ENCODE measurements around the gene CTRB1. TPM values are rescaled to one million over a fixed set of nuclear protein-coding genes. Genes with fewer than 3 reads are reported as not detected.

The CTRB1 gene
- total and polyA plus RNA-seq, 2 experiments from 2014 or later = 0.21 TPM; not detected in 1

DNA sequence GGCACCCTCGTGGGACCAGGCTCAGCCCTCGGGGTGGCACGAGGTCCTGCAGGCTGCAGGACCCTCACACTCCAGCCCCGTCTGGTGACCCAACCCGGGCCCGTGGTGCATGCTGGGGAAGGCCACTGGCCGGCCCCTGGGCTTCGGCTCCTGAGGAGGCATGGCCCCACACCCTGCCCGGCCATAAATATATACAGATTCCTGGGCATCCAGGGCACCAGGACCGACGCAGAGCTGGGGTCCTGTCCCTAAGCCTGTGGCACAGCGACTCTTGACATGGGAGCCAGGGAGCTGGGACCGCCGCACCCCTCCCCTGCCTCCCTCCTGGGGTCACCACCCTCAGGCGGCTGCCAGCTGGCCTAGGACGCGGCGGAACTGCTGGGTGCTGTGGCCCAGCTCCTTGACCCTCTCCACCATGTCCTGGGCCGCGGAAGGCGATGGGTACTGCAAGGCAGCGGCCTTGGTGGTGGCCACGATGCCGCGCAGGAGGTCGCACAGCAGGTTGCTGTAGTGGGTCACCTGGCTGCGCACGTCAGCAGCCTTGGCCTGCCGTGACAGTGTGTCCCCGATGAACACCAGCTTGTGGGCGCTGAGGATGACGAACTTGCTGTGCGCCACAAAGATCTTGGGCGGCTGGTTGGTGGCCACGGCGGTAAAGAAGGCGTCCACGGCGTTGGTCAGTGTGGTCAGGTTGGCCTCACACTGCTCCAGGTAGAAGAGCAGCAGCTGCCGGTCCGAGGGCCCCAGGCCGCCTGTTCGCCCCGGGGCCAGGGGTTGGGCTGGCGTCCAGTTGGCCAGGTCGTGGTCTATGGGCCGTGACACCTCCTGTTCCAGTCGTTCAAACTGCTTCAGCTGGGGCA, 10.6 kb downstream of the CTRB1 start:
- Histone ChIP-seq H3K27me3 (no peaks in the 10 kb centered on the region), H2AFZ (no peak overlapping the region), H3K9me2 (replicated peaks; ENCODE audit: insufficient read depth) (no peaks in the 10 kb centered on the region), H3K4me1 (ENCODE audit: insufficient read depth) (no peaks in the 10 kb centered on the region), H3K9me3 (ENCODE audit: low read depth) (no peaks in the 10 kb centered on the region), H3K36me3 (replicated peaks; ENCODE audit: insufficient read depth, low read depth) (no peaks in the 10 kb centered on the region), H3K79me2 (peaks cover 19% of the 10 kb centered on the region), H4K20me1 (ENCODE audit: insufficient read depth, poor library complexity, severe bottlenecking) (peaks cover 12% of the 10 kb centered on the region), H3K4me3 (no peak overlapping the region), H3K4me2 (no peak overlapping the region), H3K27ac (no peak overlapping the region)
- 96% methylated on average over 48 of the region's 48 CpGs for WGBS (ENCODE audit: low lambda C conversion rate, missing lambda C conversion rate)
- DNase-seq (ENCODE audit: low spot score) = no peak
- TF ChIP-seq EZH2 (IDR thresholded peaks at IDR 0.05; ENCODE audit: borderline replicate concordance) = no peak

DNA sequence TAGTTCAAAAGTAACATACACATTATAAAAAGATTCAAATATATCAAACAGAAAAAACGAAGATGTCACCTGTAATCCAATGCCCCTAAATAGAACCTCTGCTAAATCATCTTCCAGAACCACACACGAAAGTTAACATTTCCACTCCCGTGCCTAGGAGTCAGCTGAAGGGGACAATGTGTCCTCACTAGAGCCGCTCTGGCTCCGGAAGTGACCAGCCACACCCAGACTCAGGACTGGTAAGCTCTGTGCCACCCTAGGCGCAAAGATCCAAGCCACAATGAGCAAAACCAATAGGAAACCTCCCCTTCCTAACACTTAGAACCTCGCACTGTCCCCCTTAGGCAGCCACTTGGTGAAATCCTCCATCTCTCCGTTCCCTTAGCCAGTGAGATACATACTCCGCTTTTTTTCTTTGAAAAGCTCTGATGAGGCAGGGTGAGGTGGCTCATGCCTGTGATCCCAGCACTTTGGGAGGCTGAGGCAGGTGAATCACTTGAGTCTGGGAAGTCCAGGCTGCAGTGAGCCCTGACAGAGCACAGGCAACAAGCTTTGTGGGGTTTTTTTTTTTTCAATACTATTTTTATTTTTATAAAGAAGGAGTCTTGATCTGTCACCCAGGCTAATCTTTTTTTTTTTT, 11.8 kb downstream of the CTRB1 start:
- peaks cover 15% of the 10 kb centered on the region for H4K20me1 ChIP-seq (ENCODE audit: insufficient read depth, poor library complexity, severe bottlenecking)

DNA sequence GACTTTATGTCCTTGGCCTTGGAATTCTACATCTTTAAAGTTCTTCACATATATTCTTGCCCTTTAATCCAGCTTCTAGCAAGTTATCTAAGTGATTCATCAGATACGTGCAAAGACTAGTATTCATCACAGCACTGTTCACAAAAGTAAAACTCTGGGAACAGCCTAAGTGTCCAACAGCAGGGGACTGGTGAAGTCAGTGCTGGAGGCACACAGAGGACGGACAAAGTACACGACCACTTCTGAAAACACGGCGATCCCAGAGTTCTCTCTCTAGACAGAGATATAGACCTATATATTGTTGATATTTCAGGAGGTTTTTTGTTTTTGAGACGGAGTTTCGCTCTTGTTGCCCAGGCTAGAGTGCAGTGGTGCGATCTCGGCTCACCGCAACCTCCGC, 12.8 kb downstream of the CTRB1 start:
- peaks cover 20% of the 10 kb centered on the region for H3K79me2 ChIP-seq
- no peak overlapping the region for H3K4me2 ChIP-seq
- H3K4me1 ChIP-seq (ENCODE audit: insufficient read depth) = no peaks in the 10 kb centered on the region
- 83% methylated on average over 11 of the region's 11 CpGs for WGBS (ENCODE audit: low lambda C conversion rate, missing lambda C conversion rate)
- H3K4me3 ChIP-seq = no peak overlapping the region
- H2AFZ ChIP-seq = no peak overlapping the region
- peaks cover 15% of the 10 kb centered on the region for H4K20me1 ChIP-seq (ENCODE audit: insufficient read depth, poor library complexity, severe bottlenecking)
- DNase-seq (ENCODE audit: low spot score) = no peak
- H3K27ac ChIP-seq = no peak overlapping the region
- no peaks in the 10 kb centered on the region for H3K9me3 ChIP-seq (ENCODE audit: low read depth)
- no peaks in the 10 kb centered on the region for H3K36me3 ChIP-seq (replicated peaks; ENCODE audit: insufficient read depth, low read depth)
- TF ChIP-seq EZH2 (IDR thresholded peaks at IDR 0.05; ENCODE audit: borderline replicate concordance) = no peak
- TF ChIP-seq, protein P1, sequence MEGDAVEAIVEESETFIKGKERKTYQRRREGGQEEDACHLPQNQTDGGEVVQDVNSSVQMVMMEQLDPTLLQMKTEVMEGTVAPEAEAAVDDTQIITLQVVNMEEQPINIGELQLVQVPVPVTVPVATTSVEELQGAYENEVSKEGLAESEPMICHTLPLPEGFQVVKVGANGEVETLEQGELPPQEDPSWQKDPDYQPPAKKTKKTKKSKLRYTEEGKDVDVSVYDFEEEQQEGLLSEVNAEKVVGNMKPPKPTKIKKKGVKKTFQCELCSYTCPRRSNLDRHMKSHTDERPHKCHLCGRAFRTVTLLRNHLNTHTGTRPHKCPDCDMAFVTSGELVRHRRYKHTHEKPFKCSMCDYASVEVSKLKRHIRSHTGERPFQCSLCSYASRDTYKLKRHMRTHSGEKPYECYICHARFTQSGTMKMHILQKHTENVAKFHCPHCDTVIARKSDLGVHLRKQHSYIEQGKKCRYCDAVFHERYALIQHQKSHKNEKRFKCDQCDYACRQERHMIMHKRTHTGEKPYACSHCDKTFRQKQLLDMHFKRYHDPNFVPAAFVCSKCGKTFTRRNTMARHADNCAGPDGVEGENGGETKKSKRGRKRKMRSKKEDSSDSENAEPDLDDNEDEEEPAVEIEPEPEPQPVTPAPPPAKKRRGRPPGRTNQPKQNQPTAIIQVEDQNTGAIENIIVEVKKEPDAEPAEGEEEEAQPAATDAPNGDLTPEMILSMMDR (IDR thresholded peaks at IDR 0.05; ENCODE audit: poor library complexity) = no peak
- TF ChIP-seq EZH2phosphoT487 (IDR thresholded peaks at IDR 0.05; ENCODE audit: low read depth, severe bottlenecking, unreplicated experiment) = no peak
- no peaks in the 10 kb centered on the region for H3K27me3 ChIP-seq
- H3K9me2 ChIP-seq (replicated peaks; ENCODE audit: insufficient read depth) = no peaks in the 10 kb centered on the region

More for the DNA sequence above, 11.8 kb downstream of the CTRB1 start:
- WGBS (ENCODE audit: low lambda C conversion rate, missing lambda C conversion rate) = 94% methylated on average over 9 of the region's 9 CpGs
- Histone ChIP-seq H2AFZ (no peak overlapping the region), H3K79me2 (peaks cover 20% of the 10 kb centered on the region), H3K36me3 (replicated peaks; ENCODE audit: insufficient read depth, low read depth) (no peaks in the 10 kb centered on the region), H3K27ac (no peak overlapping the region), H3K27me3 (no peaks in the 10 kb centered on the region), H3K9me3 (ENCODE audit: low read depth) (no peaks in the 10 kb centered on the region), H3K4me2 (no peak overlapping the region), H3K4me1 (ENCODE audit: insufficient read depth) (no peaks in the 10 kb centered on the region), H3K9me2 (replicated peaks; ENCODE audit: insufficient read depth) (no peaks in the 10 kb centered on the region), H3K4me3 (no peak overlapping the region)
- no peak for DNase-seq (ENCODE audit: low spot score)
- TF ChIP-seq, protein P1 (IDR thresholded peaks at IDR 0.05; ENCODE audit: poor library complexity) = no peak
- no peak for TF ChIP-seq EZH2phosphoT487 (IDR thresholded peaks at IDR 0.05; ENCODE audit: low read depth, severe bottlenecking, unreplicated experiment)
- TF ChIP-seq EZH2 (IDR thresholded peaks at IDR 0.05; ENCODE audit: borderline replicate concordance) = no peak

DNA sequence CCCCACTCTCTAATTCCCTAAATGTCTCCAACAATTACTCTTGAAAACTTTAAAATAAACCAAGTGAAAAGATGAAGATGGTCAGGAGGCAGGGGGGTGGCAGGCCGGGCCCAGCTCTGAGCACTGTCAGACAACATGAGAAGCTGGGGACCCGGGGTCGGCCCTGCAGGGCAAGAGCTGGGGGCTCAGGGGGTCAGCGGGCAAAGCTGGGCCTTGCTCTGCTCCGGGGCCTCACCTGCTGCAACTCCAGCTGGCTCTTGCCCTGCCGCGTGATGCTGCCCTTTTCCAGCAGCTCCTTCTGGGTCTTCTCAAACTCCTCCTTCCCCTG, 14.8 kb downstream of the CTRB1 start:
- H3K36me3 ChIP-seq (replicated peaks; ENCODE audit: insufficient read depth, low read depth) = no peaks in the 10 kb centered on the region
- no peaks in the 10 kb centered on the region for H3K27me3 ChIP-seq
- H3K4me2 ChIP-seq = no peak overlapping the region
- H2AFZ ChIP-seq = no peak overlapping the region
- no peak overlapping the region for H3K4me3 ChIP-seq
- no peaks in the 10 kb centered on the region for H3K9me3 ChIP-seq (ENCODE audit: low read depth)
- peaks cover 9% of the 10 kb centered on the region for H3K4me1 ChIP-seq (ENCODE audit: insufficient read depth)
- no peak overlapping the region for H3K27ac ChIP-seq
- peaks cover 38% of the 10 kb centered on the region for H3K79me2 ChIP-seq
- no peak for DNase-seq (ENCODE audit: low spot score)
- 100% methylated on average over 4 of the region's 7 CpGs for WGBS (ENCODE audit: low lambda C conversion rate, missing lambda C conversion rate)
- H3K9me2 ChIP-seq (replicated peaks; ENCODE audit: insufficient read depth) = no peaks in the 10 kb centered on the region
- peaks cover 21% of the 10 kb centered on the region for H4K20me1 ChIP-seq (ENCODE audit: insufficient read depth, poor library complexity, severe bottlenecking)
- TF ChIP-seq EZH2phosphoT487 (IDR thresholded peaks at IDR 0.05; ENCODE audit: low read depth, severe bottlenecking, unreplicated experiment) = no peak
- no peak for TF ChIP-seq EZH2 (IDR thresholded peaks at IDR 0.05; ENCODE audit: borderline replicate concordance)
- TF ChIP-seq, protein P1 (IDR thresholded peaks at IDR 0.05; ENCODE audit: poor library complexity) = no peak

Data from hepatocyte (in vitro differentiated cells).